H9 (cell line): Measurements from ENCODE around the gene FGF22. TPM values are rescaled to one million over a fixed set of nuclear protein-coding genes. Genes with fewer than 3 reads are reported as not detected.

ENCODE experiments used
- DNase-seq: peaks from one replicate; pipeline ENCODE4 v3.0.0-alpha.2; 2017
- H2AFZ ChIP-seq: one replicate; pipeline ENCODE4 v1.6.1; 2013; ENCODE audit warnings: mild to moderate bottlenecking, low read length, control low read depth, moderate library complexity
- H2AK5ac ChIP-seq: 2 replicates; pipeline ENCODE4 v1.6.1; 2013; ENCODE audit warnings: low read length, control low read depth, mixed read lengths; ENCODE audit not compliant: insufficient read length
- H2BK120ac ChIP-seq: one replicate; pipeline ENCODE4 v1.6.1; 2013; ENCODE audit warnings: low read depth, mild to moderate bottlenecking, low read length, control low read depth, inconsistent platforms; ENCODE audit not compliant: poor library complexity, severe bottlenecking
- H2BK12ac ChIP-seq: 2 replicates; pipeline ENCODE4 v1.6.1; 2013; ENCODE audit warnings: low read length, control low read depth, mixed read lengths, low read depth; ENCODE audit not compliant: insufficient read length
- H2BK15ac ChIP-seq: 2 replicates; pipeline ENCODE4 v1.6.1; 2013; ENCODE audit warnings: low read depth, low read length, control low read depth
- H2BK20ac ChIP-seq: one replicate; pipeline ENCODE4 v1.6.1; 2013; ENCODE audit warnings: low read depth, mild to moderate bottlenecking, low read length, control low read depth, inconsistent platforms; ENCODE audit not compliant: poor library complexity, severe bottlenecking
- H2BK5ac ChIP-seq: 2 replicates; pipeline ENCODE4 v1.6.1; 2013; ENCODE audit warnings: low read length, control low read depth, mixed read lengths; ENCODE audit not compliant: insufficient read length
- H3K14ac ChIP-seq: 2 replicates; pipeline ENCODE4 v1.6.1; 2013; ENCODE audit warnings: low read length, control low read depth; ENCODE audit not compliant: insufficient read depth
- H3K18ac ChIP-seq: 2 replicates; pipeline ENCODE4 v1.6.1; 2013; ENCODE audit warnings: low read depth, mild to moderate bottlenecking, mixed read lengths, low read length, control low read depth; ENCODE audit not compliant: insufficient read length
- H3K23ac ChIP-seq: 2 replicates; pipeline ENCODE4 v1.6.1; 2013; ENCODE audit warnings: low read length, control low read depth, mixed read lengths, low read depth; ENCODE audit not compliant: insufficient read length
- H3K23me2 ChIP-seq: 2 replicates; pipeline ENCODE4 v1.6.1; 2013; ENCODE audit warnings: low read depth, mild to moderate bottlenecking, mixed read lengths, low read length, control low read depth; ENCODE audit not compliant: insufficient read length, poor library complexity, severe bottlenecking
- H3K27ac ChIP-seq: 2 replicates; pipeline ENCODE4 v1.5.1; 2013; ENCODE audit warnings: low read length, control low read depth, mixed read lengths, low read depth; ENCODE audit not compliant: insufficient read length
- H3K27me3 ChIP-seq: 2 replicates; pipeline ENCODE4 v1.6.1; 2013; ENCODE audit warnings: low read length, control low read depth, inconsistent platforms; ENCODE audit not compliant: insufficient read depth
- H3K4ac ChIP-seq: 2 replicates; pipeline ENCODE4 v1.6.1; 2013; ENCODE audit warnings: low read depth, mild to moderate bottlenecking, control low read depth, inconsistent platforms, low read length, moderate library complexity
- H3K4me1 ChIP-seq: 2 replicates; pipeline ENCODE4 v1.6.1; 2013; ENCODE audit warnings: low read length, control low read depth, inconsistent platforms; ENCODE audit not compliant: insufficient read depth
- H3K4me2 ChIP-seq: 2 replicates; pipeline ENCODE4 v1.6.1; 2013; ENCODE audit warnings: low read length, control low read depth, mixed read lengths; ENCODE audit not compliant: insufficient read length, insufficient read depth
- H3K56ac ChIP-seq: 2 replicates; pipeline ENCODE4 v1.6.1; 2013; ENCODE audit warnings: low read depth, mild to moderate bottlenecking, mixed read lengths, low read length, control low read depth; ENCODE audit not compliant: insufficient read length
- H3K79me1 ChIP-seq: 2 replicates; pipeline ENCODE4 v1.6.1; 2013; ENCODE audit warnings: low read depth, mild to moderate bottlenecking, moderate library complexity, low read length, control low read depth, inconsistent platforms; ENCODE audit not compliant: insufficient read depth, poor library complexity, severe bottlenecking
- H3K79me2 ChIP-seq: 2 replicates; pipeline ENCODE4 v1.6.1; 2013; ENCODE audit warnings: low read length, control low read depth, inconsistent platforms; ENCODE audit not compliant: insufficient read depth
- H3K9ac ChIP-seq: 2 replicates; pipeline ENCODE4 v1.6.1; 2013; ENCODE audit warnings: low read length, control low read depth, mixed read lengths; ENCODE audit not compliant: insufficient read length; ENCODE audit errors: extremely low read depth
- H3K9me3 ChIP-seq: one replicate; pipeline ENCODE4 v1.6.1; 2013; ENCODE audit warnings: low read depth, low read length, inconsistent platforms; ENCODE audit not compliant: control insufficient read depth
- H3T11ph ChIP-seq: one replicate; pipeline ENCODE4 v1.6.1; 2013; ENCODE audit warnings: mild to moderate bottlenecking, low read length, control low read depth, inconsistent platforms
- H4K20me1 ChIP-seq: one replicate; pipeline ENCODE4 v1.6.1; 2013; ENCODE audit not compliant: control insufficient read depth, insufficient read length, insufficient read depth
- H4K5ac ChIP-seq: 2 replicates; pipeline ENCODE4 v1.6.1; 2013; ENCODE audit warnings: low read depth, mild to moderate bottlenecking, mixed read lengths, low read length, control low read depth; ENCODE audit not compliant: insufficient read length
- H4K8ac ChIP-seq: replicated peaks from 2 replicates; pipeline ENCODE4 v1.6.1; 2013; ENCODE audit warnings: low read length, control low read depth, mixed read lengths, low read depth; ENCODE audit not compliant: insufficient read length
- H4K91ac ChIP-seq: 2 replicates; pipeline ENCODE4 v1.6.1; 2013; ENCODE audit warnings: low read depth, mild to moderate bottlenecking, moderate library complexity, mixed read lengths, low read length, control low read depth; ENCODE audit not compliant: insufficient read length
- H3K27ac Mint-ChIP-seq, 3 experiments: 2 replicates in 2 of 3; 3 replicates in 1 of 3; pipeline ENCODE4 v1.8.0; 2020 to 2021; ENCODE audit warnings: mixed read lengths in 3 of 3, mild to moderate bottlenecking in 1 of 3, moderate library complexity in 1 of 3
- H3K27me3 Mint-ChIP-seq: 2 replicates; pipeline ENCODE4 v1.8.0; 2021; ENCODE audit warnings: low read depth, mild to moderate bottlenecking, moderate library complexity, mixed read lengths
- H3K36me3 Mint-ChIP-seq, 3 experiments: 2 replicates in 2 of 3; 3 replicates in 1 of 3; pipeline ENCODE4 v1.8.0; 2020 to 2021; ENCODE audit warnings: low read depth in 3 of 3, mixed read lengths in 3 of 3; ENCODE audit not compliant: insufficient read depth in 1 of 3
- H3K4me1 Mint-ChIP-seq, 2 experiments: 2 replicates each; pipeline ENCODE4 v1.8.0; 2020; ENCODE audit warnings: mixed read lengths in 2 of 2
- H3K4me3 Mint-ChIP-seq, 2 experiments: 2 replicates in 1 of 2; 3 replicates in 1 of 2; pipeline ENCODE4 v1.8.0; 2020 to 2021; ENCODE audit warnings: mild to moderate bottlenecking in 2 of 2, mixed read lengths in 2 of 2, moderate library complexity in 1 of 2
- H3K9me3 Mint-ChIP-seq, 2 experiments: 2 replicates in 1 of 2; 3 replicates in 1 of 2; pipeline ENCODE4 v1.8.0; 2020; ENCODE audit warnings: mild to moderate bottlenecking in 2 of 2, mixed read lengths in 2 of 2, moderate library complexity in 1 of 2
- CTCF ChIP-seq: fragments of 200-600 bp; sonication (generic); conservative IDR thresholded peaks from 3 replicates; pipeline ENCODE4 v1.8.0; 2021; ENCODE audit warnings: antibody characterized with exemption, mild to moderate bottlenecking
- WGBS: extraction: QIAGEN DNeasy Blood & Tissue Kit; methylation state at CpG from one replicate; pipeline ENCODE4 v1.1.7; 2013; ENCODE audit warnings: missing lambda C conversion rate, low lambda C conversion rate, mixed read lengths; ENCODE audit not compliant: insufficient read length; ENCODE audit errors: extremely low coverage; 5-methylcytosine and 5-hydroxymethylcytosine counted together
- total RNA-seq: library from RNA; stranded (reverse); gene quantifications from 2 replicates; pipeline ENCODE4 v1.2.1, GENCODE V29; 2021

The FGF22 gene
- total RNA-seq, 1 experiment from 2014 or later: 0.72 TPM

GRCh38 chr19:647566-648284 is 8.0 kb downstream of the FGF22 start:
- H3K9me3 ChIP-seq: no peaks in the 10 kb centered on the region
- H4K91ac ChIP-seq: no peak overlapping the region
- no peak overlapping the region for H2AFZ ChIP-seq
- DNase-seq: no peak
- no peak overlapping the region for H3T11ph ChIP-seq
- no peaks in the 10 kb centered on the region for H3K9me3 Mint-ChIP-seq
- H3K4me2 ChIP-seq: no peak overlapping the region
- H4K20me1 ChIP-seq: no peaks in the 10 kb centered on the region
- H3K23ac ChIP-seq: no peak overlapping the region
- peaks cover 11 to 35% (median 18%) of the 10 kb centered on the region in 3 experiments for H3K36me3 Mint-ChIP-seq
- H3K4me1 ChIP-seq: no peaks in the 10 kb centered on the region
- H3K27me3 Mint-ChIP-seq: no peaks in the 10 kb centered on the region
- H3K4me1 Mint-ChIP-seq: no peaks in the 10 kb centered on the region
- H4K8ac ChIP-seq: no peak overlapping the region
- H3K9ac ChIP-seq: no peak overlapping the region
- no peak overlapping the region for H3K4ac ChIP-seq
- TF ChIP-seq CTCF: no peak
- no peaks in the 10 kb centered on the region; the same call in 1 of the 2 replicates for H3K79me2 ChIP-seq
- no peak overlapping the region for H2BK120ac ChIP-seq
- no peaks in the 10 kb centered on the region for H3K23me2 ChIP-seq
- H3K4me3 Mint-ChIP-seq: no peak overlapping the region
- no peak overlapping the region for H3K27ac ChIP-seq
- no peak overlapping the region for H3K14ac ChIP-seq
- H2BK20ac ChIP-seq: no peak overlapping the region
- H3K27ac Mint-ChIP-seq: no peak overlapping the region
- no peak overlapping the region for H2AK5ac ChIP-seq
- H4K5ac ChIP-seq: no peak overlapping the region
- no peak overlapping the region for H3K56ac ChIP-seq
- no peak overlapping the region for H2BK15ac ChIP-seq
- H3K79me1 ChIP-seq: peaks cover 10% of the 10 kb centered on the region
- no peak overlapping the region for H2BK5ac ChIP-seq
- no peak overlapping the region for H3K18ac ChIP-seq
- H2BK12ac ChIP-seq: no peak overlapping the region
- H3K27me3 ChIP-seq: no peaks in the 10 kb centered on the region
- WGBS: no CpG with 5 or more reads among the region's 52 CpGs
